Measurements from ENCODE around the gene AQR. TPM values are rescaled to one million over a fixed set of nuclear protein-coding genes. Genes with fewer than 3 reads are reported as not detected.

The AQR gene
- total RNA-seq, 1 experiment from 2014 or later, result 54.4 TPM

GRCh38 chr15:34861214-34861613, 108.3 kb downstream of the AQR start:
- Histone ChIP-seq H3K23me2 (ENCODE audit: insufficient read length, low read depth, low read length, poor library complexity, severe bottlenecking) (no peaks in the 10 kb centered on the region), H3K27ac (ENCODE audit: insufficient read length, low read depth, low read length) (no peak overlapping the region), H3K4me2 (ENCODE audit: insufficient read depth, insufficient read length, low read length) (no peak overlapping the region), H2AK5ac (ENCODE audit: insufficient read length, low read length) (no peak overlapping the region), H2BK120ac (ENCODE audit: low read depth, low read length, poor library complexity, severe bottlenecking) (no peak overlapping the region), H2AFZ (ENCODE audit: low read length) (no peak overlapping the region), H2BK12ac (ENCODE audit: insufficient read length, low read depth, low read length) (no peak overlapping the region), H2BK20ac (ENCODE audit: low read depth, low read length, poor library complexity, severe bottlenecking) (no peak overlapping the region), H2BK5ac (ENCODE audit: insufficient read length, low read length) (no peak overlapping the region), H4K91ac (ENCODE audit: insufficient read length, low read depth, low read length) (no peak overlapping the region), H3K23ac (ENCODE audit: insufficient read length, low read depth, low read length) (no peak overlapping the region), H3K14ac (ENCODE audit: insufficient read depth, low read length) (no peak overlapping the region), H3K79me1 (ENCODE audit: insufficient read depth, low read depth, low read length, poor library complexity, severe bottlenecking) (no peaks in the 10 kb centered on the region), H3K9ac (ENCODE audit: extremely low read depth, insufficient read length, low read length) (no peak overlapping the region), H3K56ac (ENCODE audit: insufficient read length, low read depth, low read length) (no peak overlapping the region), H3K18ac (ENCODE audit: insufficient read length, low read depth, low read length) (no peak overlapping the region), H3K27me3 (ENCODE audit: insufficient read depth, low read length) (no peaks in the 10 kb centered on the region; the same call in 1 of the 2 replicates), H4K8ac (replicated peaks; ENCODE audit: insufficient read length, low read depth, low read length) (no peak overlapping the region), H3K4me1 (ENCODE audit: insufficient read depth, low read length) (no peaks in the 10 kb centered on the region), H2BK15ac (ENCODE audit: low read depth, low read length) (no peak overlapping the region), H4K5ac (ENCODE audit: insufficient read length, low read depth, low read length) (no peak overlapping the region), H4K20me1 (ENCODE audit: control insufficient read depth, insufficient read depth, insufficient read length) (no peaks in the 10 kb centered on the region), H3K9me3 (ENCODE audit: control insufficient read depth, low read depth, low read length) (no peaks in the 10 kb centered on the region), H3K79me2 (ENCODE audit: insufficient read depth, low read length) (no peaks in the 10 kb centered on the region), H3T11ph (ENCODE audit: low read length) (no peak overlapping the region), H3K4ac (ENCODE audit: low read depth, low read length) (no peak overlapping the region)
- no peak for DNase-seq
- Mint-ChIP-seq H3K4me1 (no peaks in the 10 kb centered on the region), H3K27me3 (ENCODE audit: low read depth) (no peaks in the 10 kb centered on the region), H3K4me3 (no peak overlapping the region), H3K36me3 (ENCODE audit: insufficient read depth in 1 of 3, low read depth in 3 of 3) (peaks cover 5 to 58% (median 41%) of the 10 kb centered on the region in 3 experiments; a peak in 6 of 7 replicates), H3K9me3 (no peaks in the 10 kb centered on the region), H3K27ac (no peak overlapping the region; a peak in 1 of 7 replicates)
- WGBS (ENCODE audit: extremely low coverage, insufficient read length, low lambda C conversion rate), result no CpG with 5 or more reads among the region's 4 CpGs
- TF ChIP-seq, protein P1, sequence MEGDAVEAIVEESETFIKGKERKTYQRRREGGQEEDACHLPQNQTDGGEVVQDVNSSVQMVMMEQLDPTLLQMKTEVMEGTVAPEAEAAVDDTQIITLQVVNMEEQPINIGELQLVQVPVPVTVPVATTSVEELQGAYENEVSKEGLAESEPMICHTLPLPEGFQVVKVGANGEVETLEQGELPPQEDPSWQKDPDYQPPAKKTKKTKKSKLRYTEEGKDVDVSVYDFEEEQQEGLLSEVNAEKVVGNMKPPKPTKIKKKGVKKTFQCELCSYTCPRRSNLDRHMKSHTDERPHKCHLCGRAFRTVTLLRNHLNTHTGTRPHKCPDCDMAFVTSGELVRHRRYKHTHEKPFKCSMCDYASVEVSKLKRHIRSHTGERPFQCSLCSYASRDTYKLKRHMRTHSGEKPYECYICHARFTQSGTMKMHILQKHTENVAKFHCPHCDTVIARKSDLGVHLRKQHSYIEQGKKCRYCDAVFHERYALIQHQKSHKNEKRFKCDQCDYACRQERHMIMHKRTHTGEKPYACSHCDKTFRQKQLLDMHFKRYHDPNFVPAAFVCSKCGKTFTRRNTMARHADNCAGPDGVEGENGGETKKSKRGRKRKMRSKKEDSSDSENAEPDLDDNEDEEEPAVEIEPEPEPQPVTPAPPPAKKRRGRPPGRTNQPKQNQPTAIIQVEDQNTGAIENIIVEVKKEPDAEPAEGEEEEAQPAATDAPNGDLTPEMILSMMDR (conservative IDR thresholded peaks at IDR 0.05), result no peak
